ENCODE results near the gene MERTK. TPM values are rescaled to one million over a fixed set of nuclear protein-coding genes. Genes with fewer than 3 reads are reported as not detected.
A peak's percentile ranks its signal among the peaks of the same experiment; 100 is the strongest.

The MERTK gene
- total RNA-seq (2021; fragmentation: NEBNext Ultra II Directional; extraction: Animal tissue kit (Norgen Biotek cat#: 25700)) = 6.1 and 7.0 TPM in 2 replicates
- 5.8 and 6.5 TPM in 2 replicates for polyA plus RNA-seq (2011; rRNA removed)
- polyA plus RNA-seq (2011; cell fraction: cytosol; rRNA removed) = 7.4 TPM
- polyA plus RNA-seq (2011; cell fraction: nucleus; rRNA removed) = 9.2 TPM
- 5.0 to 6.4 TPM (median 5.8 TPM) in 4 replicates for polyA plus RNA-seq (2012, experiment 1 of 2)
- polyA plus RNA-seq (2012, experiment 2 of 2) = 1.4 TPM
- 7.2 TPM for polyA plus RNA-seq (2013, experiment 1 of 2)
- polyA plus RNA-seq (2013, experiment 2 of 2) = 6.7 TPM
- polyA minus RNA-seq (2011; rRNA and poly(A)+ RNA removed) = 12.5 and 13.2 TPM in 2 replicates
- 4.8 TPM for polyA minus RNA-seq (2011; cell fraction: cytosol; rRNA and poly(A)+ RNA removed)
- polyA minus RNA-seq (2011; cell fraction: nucleus; rRNA and poly(A)+ RNA removed) = 9.6 TPM
- long read RNA-seq, experiment 1, partial matches to known transcripts = 0 of 3 reads
- long read RNA-seq, experiment 1, other reads (novel, unspliced or antisense) = 3 of 3 reads
- long read RNA-seq, experiment 2, partial matches to known transcripts = 1 of 2 reads
- long read RNA-seq, experiment 2, other reads (novel, unspliced or antisense) = 0 of 2 reads

GRCh38 chr2:111897924-111898702 is at the start of gene MERTK:
Gene MERTK, plus strand, starts transcription at chr2:111898607. Its CDS starts 129 bp downstream, at chr2:111898736.
- peak within 1 kb of the TSS; percentile 96 for H3K18ac ChIP-seq (ENCODE audit: extremely low read depth, low read length)
- peaks cover 7% of the 10 kb centered on the region for H3K23me2 ChIP-seq (ENCODE audit: low read depth, low read length)
- peaks cover 1 to 8% (median 4%) of the 10 kb centered on the region in 4 experiments; a peak in 4 of 7 replicates for H3K4me1 ChIP-seq (replicated peaks in 1 of 4; ENCODE audit: control insufficient read depth in 3 of 4, insufficient read depth in 4 of 4, low read length in 3 of 4)
- no peak within 1 kb of the TSS for H2BK120ac ChIP-seq (replicated peaks; ENCODE audit: low read depth, low read length)
- CTCF ChIA-PET (ENCODE audit: partially characterized antibody) = interaction anchor here (0.8 to 3.6 kb wide), 9 partner anchors 10 to 155 kb away, joined by 3 to 20 read pairs (median 4); no protein-coding TSS in a partner anchor
- H3K23ac ChIP-seq (ENCODE audit: insufficient read length) = no peak within 1 kb of the TSS
- no peak within 1 kb of the TSS for H4K5ac ChIP-seq (ENCODE audit: insufficient read length, low read depth, low read length)
- H3K79me1 ChIP-seq (ENCODE audit: low read depth, low read length) = no peaks in the 10 kb centered on the region
- H2BK5ac ChIP-seq (ENCODE audit: low read depth, low read length) = peak within 1 kb of the TSS; percentile 18; the same call in 1 of the 2 replicates
- POLR2A ChIA-PET (ENCODE audit: partially characterized antibody) = interaction anchor here (0.7 to 7.2 kb wide), 5 partner anchors 9 to 150 kb away, joined by 3 to 33 read pairs (median 3); partner anchors contain the start of gene ANAPC1
- H2AK5ac ChIP-seq (ENCODE audit: low read depth, low read length) = no peak within 1 kb of the TSS
- H2AFZ ChIP-seq (ENCODE audit: low read length) = peak within 1 kb of the TSS; percentile 81; the same call in 1 of the 2 replicates
- H3K9ac ChIP-seq (replicated peaks in 1 of 4; ENCODE audit: extremely low read depth in 1 of 4, low read depth in 3 of 4, low read length in 3 of 4) = peak within 1 kb of the TSS; percentile 56 to 77 (median 62)
- no peaks in the 10 kb centered on the region; a peak in 1 of 4 replicates for H3K79me2 ChIP-seq (ENCODE audit: control insufficient read depth in 1 of 2, insufficient read depth in 2 of 2, low read length in 2 of 2)
- no peak within 1 kb of the TSS for H2BK20ac ChIP-seq (ENCODE audit: low read length)
- peaks cover 0 to 20% (median 11%) of the 10 kb centered on the region in 4 experiments; a peak in 5 of 7 replicates for H3K27me3 ChIP-seq (replicated peaks in 1 of 4; ENCODE audit: control insufficient read depth in 3 of 4, extremely low read depth in 1 of 4, insufficient read depth in 3 of 4, low read length in 3 of 4)
- H3K56ac ChIP-seq (replicated peaks; ENCODE audit: insufficient read length, low read depth, low read length) = peak within 1 kb of the TSS; percentile 74
- no peak within 1 kb of the TSS for H3K14ac ChIP-seq (ENCODE audit: insufficient read length)
- 1% methylated on average over 39 of the region's 71 CpGs; no CpG with 5 or more reads in 1 of the 2 experiments for WGBS, 2 experiments (ENCODE audit: extremely low coverage in 1 of 2, insufficient coverage in 1 of 2, insufficient read length in 1 of 2, insufficient replicate concordance in 2 of 2, low coverage in 1 of 2, low lambda C conversion rate in 2 of 2, missing lambda C conversion rate in 1 of 2)
- H2BK12ac ChIP-seq (ENCODE audit: low read depth, low read length) = no peak within 1 kb of the TSS
- peak within 1 kb of the TSS; percentile 65; the same call in 1 of the 2 replicates for H3K27ac ChIP-seq (ENCODE audit: low read depth, low read length)
- no peaks in the 10 kb centered on the region for H3K9me3 ChIP-seq (ENCODE audit: insufficient read depth in 2 of 2, low read depth in 1 of 2, low read length in 1 of 2)
- H3K4me2 ChIP-seq (ENCODE audit: insufficient read depth in 1 of 2, low read depth in 2 of 2, low read length in 2 of 2) = peak within 1 kb of the TSS; percentile 83 to 93
- peak within 1 kb of the TSS; percentile 62 to 98 (median 77) for H3K4me3 ChIP-seq (ENCODE audit: extremely low read depth in 1 of 4, insufficient read depth in 2 of 4, low read depth in 3 of 4, low read length in 4 of 4)
- 0 out of 2 replicates have a peak within 1 kb of the TSS, but pooled peaks have one; percentile 98 for H2BK15ac ChIP-seq (ENCODE audit: low read length)
- peak; percentile 78 to 90 for DNase-seq (ENCODE audit: low read depth in 1 of 2, low spot score in 2 of 2)
- no peaks in the 10 kb centered on the region for H3K36me3 ChIP-seq (ENCODE audit: control insufficient read depth in 2 of 4, insufficient read depth in 4 of 4, low read length in 3 of 4)
- no peak within 1 kb of the TSS for H4K91ac ChIP-seq (replicated peaks; ENCODE audit: insufficient read length, low read length)
- no peak for FAIRE-seq
- peaks cover 2% of the 10 kb centered on the region in 2 experiments for H4K20me1 ChIP-seq (replicated peaks in 1 of 2; ENCODE audit: control insufficient read depth in 1 of 2, insufficient read depth in 2 of 2, low read length in 2 of 2)
- peak within 1 kb of the TSS; percentile 94 for H4K8ac ChIP-seq (ENCODE audit: extremely low read depth, insufficient read depth, low read length)
- no peak within 1 kb of the TSS for H3K4ac ChIP-seq (replicated peaks; ENCODE audit: insufficient read length, low read depth, low read length)
- TF ChIP-seq BACH1 (IDR thresholded peaks at IDR 0.05; ENCODE audit: low read length) (peak; percentile 30; the same call in 1 of the 2 replicates), HDAC2 (IDR thresholded peaks at IDR 0.05; ENCODE audit: borderline replicate concordance in 1 of 2, low read depth in 2 of 2, low read length in 2 of 2) (0 out of 4 replicates have a peak, but pooled peaks have one; percentile 5 to 36), RBBP5 (IDR thresholded peaks at IDR 0.05; ENCODE audit: borderline replicate concordance, low read depth, low read length) (peak; percentile 91), TAF1 (IDR thresholded peaks at IDR 0.05; ENCODE audit: low read depth, low read length) (peak; percentile 79), TBP (IDR thresholded peaks at IDR 0.05; ENCODE audit: low read depth, low read length) (peak; percentile 57; the same call in 1 of the 2 replicates), KDM5A (IDR thresholded peaks at IDR 0.05; ENCODE audit: low read length) (no peak), TEAD4 (IDR thresholded peaks at IDR 0.05; ENCODE audit: low read depth, low read length) (peak; percentile 45), MAX (IDR thresholded peaks at IDR 0.05) (peak; percentile 57)

Data from H1 (cell line).